Measurements from ENCODE around the gene ANGPTL3.
"Not testable (repeated sequence)": the region's sequence is repeated elsewhere in the genome, so short reads cannot be mapped to it uniquely, and the experiment has no call there.

The ANGPTL3 gene

GRCh38 chr1:62599044-62599443, 1.7 kb downstream of the ANGPTL3 start:
- no peak for TF ChIP-seq CTCF (conservative IDR thresholded peaks at IDR 0.05; ENCODE audit: control insufficient read depth, insufficient read depth, low read depth, low read length)
- DNase-seq (ENCODE audit: low read depth) = peak; percentile 5
- H3K4me3 ChIP-seq (ENCODE audit: control insufficient read depth, low read depth, low read length) = no peak overlapping the region

- no peak for TF ChIP-seq CTCF (conservative IDR thresholded peaks at IDR 0.05; ENCODE audit: control insufficient read depth, insufficient read depth, low read depth, low read length)
- H3K4me3 ChIP-seq (ENCODE audit: control insufficient read depth, low read depth, low read length) = no peak overlapping the region
- DNase-seq (ENCODE audit: low read depth) = no peak
These were observed 4.1 kb downstream of the ANGPTL3 start for GRCh38 chr1:62601457-62601856.

DNA sequence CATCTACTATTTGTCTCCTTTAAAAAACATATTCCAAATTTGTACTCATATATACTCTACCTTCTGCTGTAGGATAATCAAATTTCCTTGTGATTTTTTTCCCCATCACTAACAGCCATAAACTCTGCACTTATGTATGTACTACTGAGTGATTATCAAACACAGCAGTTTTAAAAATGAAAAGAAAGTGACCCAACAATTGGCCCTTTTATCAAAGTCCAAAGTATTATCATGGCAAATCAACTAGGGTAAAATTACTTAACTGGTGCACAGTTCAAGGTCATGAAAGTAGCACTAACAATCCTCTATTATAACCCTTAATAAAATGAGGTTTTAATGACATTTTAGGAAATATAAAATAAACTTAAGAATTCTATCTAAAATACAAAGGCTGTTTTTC, 11.6 kb downstream of the ANGPTL3 start:
- no peak overlapping the region for H3K4me3 ChIP-seq (ENCODE audit: control insufficient read depth, low read depth, low read length)
- DNase-seq (ENCODE audit: low read depth) = no peak
- no peak for TF ChIP-seq CTCF (conservative IDR thresholded peaks at IDR 0.05; ENCODE audit: control insufficient read depth, insufficient read depth, low read depth, low read length)

DNA sequence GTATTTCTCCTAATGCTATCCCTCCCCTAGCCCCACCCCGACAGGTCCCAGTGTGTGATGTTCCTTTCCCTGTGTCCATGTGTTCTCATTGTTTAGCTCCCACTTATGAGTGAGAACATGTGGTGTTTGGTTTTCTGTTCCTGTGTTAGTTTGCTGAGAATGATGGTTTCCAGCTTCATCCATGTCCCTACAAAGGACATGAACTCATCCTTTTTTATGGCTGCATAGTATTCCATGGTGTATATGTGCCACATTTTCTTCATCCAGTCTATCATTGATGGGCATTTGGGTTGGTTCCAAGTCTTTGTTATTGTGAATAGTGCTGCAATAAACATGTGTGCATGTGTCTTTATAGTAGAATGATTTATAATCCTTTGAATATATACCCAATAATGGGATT, 13.3 kb downstream of the ANGPTL3 start:
- not testable (repeated sequence) for H3K4me3 ChIP-seq (ENCODE audit: control insufficient read depth, low read depth, low read length); DNase-seq (ENCODE audit: low read depth)

DNA sequence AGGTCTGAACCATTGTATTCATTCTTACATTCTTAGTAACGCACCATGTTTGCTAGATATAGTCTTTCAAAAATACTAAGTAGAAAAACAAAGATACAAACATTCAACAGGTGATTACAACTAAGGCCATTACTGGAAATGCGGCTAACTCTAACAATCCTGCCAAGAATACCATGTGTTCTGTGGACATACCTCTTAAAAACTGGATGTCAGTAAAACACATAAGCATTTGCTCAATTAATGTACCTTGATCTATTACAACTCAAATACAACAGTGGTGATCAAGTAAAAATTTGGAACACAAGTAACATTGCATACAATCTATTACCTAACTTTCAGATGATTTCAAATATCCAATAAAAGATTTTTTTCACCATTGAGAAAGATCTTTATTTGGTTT, 15.4 kb downstream of the ANGPTL3 start:
- TF ChIP-seq CTCF (conservative IDR thresholded peaks at IDR 0.05; ENCODE audit: control insufficient read depth, insufficient read depth, low read depth, low read length) = no peak
- H3K4me3 ChIP-seq (ENCODE audit: control insufficient read depth, low read depth, low read length) = no peak overlapping the region
- DNase-seq (ENCODE audit: low read depth) = no peak

GRCh38 chr1:62613325-62613727, 16.0 kb downstream of the ANGPTL3 start:
- no peak for DNase-seq (ENCODE audit: low read depth)
- H3K4me3 ChIP-seq (ENCODE audit: control insufficient read depth, low read depth, low read length) = no peak overlapping the region
- TF ChIP-seq CTCF (conservative IDR thresholded peaks at IDR 0.05; ENCODE audit: control insufficient read depth, insufficient read depth, low read depth, low read length) = no peak

- no peak for TF ChIP-seq CTCF (conservative IDR thresholded peaks at IDR 0.05; ENCODE audit: control insufficient read depth, insufficient read depth, low read depth, low read length)
- no peak overlapping the region for H3K4me3 ChIP-seq (ENCODE audit: control insufficient read depth, low read depth, low read length)
- DNase-seq (ENCODE audit: low read depth) = no peak
These were observed 16.6 kb downstream of the ANGPTL3 start for GRCh38 chr1:62613890-62614289.

All from fibroblast of mammary gland (primary cell).